HEK293T (cell line): Measurements from ENCODE around the gene AKR1B1.

Source experiments
- CTCF ChIA-PET: fragments of 350-600 bp; formaldehyde crosslinking; extraction: SDS; loops from one replicate; lab custom pipeline; 2021; ENCODE audit warnings: antibody characterized with exemption, inconsistent platforms; lab: Yijun Ruan, JAX
- POLR2A ChIA-PET: fragments of 350-600 bp; formaldehyde crosslinking; extraction: SDS; loops from one replicate; lab custom pipeline; 2020; ENCODE audit warnings: antibody characterized with exemption, inconsistent platforms; lab: Yijun Ruan, JAX
- DNase-seq: peaks from one replicate; pipeline ENCODE4 v3.0.0; 2012; ENCODE audit warnings: mixed read lengths; ENCODE audit errors: extremely low spot score
- ARNT ChIP-seq: fragments of 450-650 bp; IDR thresholded peaks from 2 replicates; pipeline ENCODE4 v1.6.1; 2017; ENCODE audit warnings: mild to moderate bottlenecking
- BHLHE40 ChIP-seq: fragments of 450-650 bp; IDR thresholded peaks from 2 replicates; pipeline ENCODE4 v1.6.1; 2016; ENCODE audit warnings: mild to moderate bottlenecking, moderate library complexity, borderline replicate concordance
- CTBP1 ChIP-seq: fragments of 450-650 bp; IDR thresholded peaks from 2 replicates; pipeline ENCODE4 v1.6.1; 2016; ENCODE audit warnings: borderline replicate concordance
- ELF4 ChIP-seq: fragments of 450-650 bp; IDR thresholded peaks from 2 replicates; pipeline ENCODE4 v1.6.1; 2017; ENCODE audit warnings: antibody characterized with exemption
- FOXA1 ChIP-seq: fragments of 450-650 bp; IDR thresholded peaks from 2 replicates; pipeline ENCODE4 v1.6.1; 2016; ENCODE audit warnings: mild to moderate bottlenecking
- FOXK2 ChIP-seq: fragments of 450-650 bp; IDR thresholded peaks from 2 replicates; pipeline ENCODE4 v1.6.1; 2016; ENCODE audit warnings: mild to moderate bottlenecking
- FOXM1 ChIP-seq: fragments of 450-650 bp; IDR thresholded peaks from 2 replicates; pipeline ENCODE4 v1.6.1; 2017; ENCODE audit warnings: mild to moderate bottlenecking, borderline replicate concordance
- HDGF ChIP-seq: fragments of 450-650 bp; IDR thresholded peaks from 2 replicates; pipeline ENCODE4 v1.6.1; 2017; ENCODE audit warnings: antibody characterized with exemption, borderline replicate concordance
- L3MBTL2 ChIP-seq: fragments of 450-650 bp; conservative IDR thresholded peaks from 2 replicates; pipeline ENCODE4 v1.6.1; 2016; ENCODE audit warnings: mild to moderate bottlenecking
- LEF1 ChIP-seq: fragments of 450-650 bp; IDR thresholded peaks from 2 replicates; pipeline ENCODE4 v1.6.1; 2017; ENCODE audit warnings: mild to moderate bottlenecking, borderline replicate concordance
- NFRKB ChIP-seq: fragments of 450-650 bp; IDR thresholded peaks from 2 replicates; pipeline ENCODE4 v1.6.1; 2016; ENCODE audit warnings: mild to moderate bottlenecking, moderate library complexity
- PKNOX1 ChIP-seq: fragments of 450-650 bp; IDR thresholded peaks from 2 replicates; pipeline ENCODE4 v1.6.1; 2016
- SP1 ChIP-seq: fragments of 450-650 bp; IDR thresholded peaks from 2 replicates; pipeline ENCODE4 v1.6.1; 2017
- SUZ12 ChIP-seq: fragments of 450-650 bp; IDR thresholded peaks from 2 replicates; pipeline ENCODE4 v1.6.1; 2016; ENCODE audit warnings: mild to moderate bottlenecking
- TARDBP ChIP-seq: fragments of 450-650 bp; IDR thresholded peaks from 2 replicates; pipeline ENCODE4 v1.6.1; 2016
- ZNF384 ChIP-seq: fragments of 450-650 bp; IDR thresholded peaks from 2 replicates; pipeline ENCODE4 v1.6.1; 2016

AKR1B1 gene

GRCh38 chr7:134448356-134449229 lies 10.3 kb downstream of the AKR1B1 start:
- TF ChIP-seq ARNT (no peak), FOXM1 (no peak), LEF1 (no peak), FOXK2 (no peak), BHLHE40 (no peak), ZNF384 (no peak), PKNOX1 (no peak), ELF4 (no peak), SUZ12 (no peak), L3MBTL2 (no peak)
- ChIA-PET CTCF (no interaction called here), POLR2A (interaction anchor here (2.4 kb wide), 1 partner anchor 16 kb away, joined by 9 read pairs; no protein-coding TSS in a partner anchor)
- DNase-seq: no peak

- ChIA-PET CTCF (no interaction called here), POLR2A (interaction anchor here (2.4 to 3.4 kb wide), 2 partner anchors 11 to 15 kb away, joined by 9 to 16 read pairs; partner anchors contain the start of gene AKR1B1)
- DNase-seq: no peak
- no peak for TF ChIP-seq FOXM1
- no peak for TF ChIP-seq ARNT
- no peak for TF ChIP-seq L3MBTL2
- no peak for TF ChIP-seq LEF1
- TF ChIP-seq SP1: no peak
- no peak for TF ChIP-seq HDGF
- no peak for TF ChIP-seq NFRKB
- TF ChIP-seq FOXK2: no peak
- TF ChIP-seq ELF4: no peak
- no peak for TF ChIP-seq ZNF384
- no peak for TF ChIP-seq SUZ12
- no peak for TF ChIP-seq BHLHE40
- no peak for TF ChIP-seq CTBP1
- TF ChIP-seq PKNOX1: no peak
- no peak for TF ChIP-seq TARDBP
- TF ChIP-seq FOXA1: no peak
Observed at GRCh38 chr7:134447383-134447782, 11.5 kb downstream of the AKR1B1 start.

GRCh38 chr7:134446923-134447322 lies 12.0 kb downstream of the AKR1B1 start:
- TF ChIP-seq NFRKB: no peak
- no peak for TF ChIP-seq FOXA1
- no peak for TF ChIP-seq ARNT
- TF ChIP-seq FOXK2: no peak
- ChIA-PET CTCF (no interaction called here), POLR2A (interaction anchor here (0.6 to 3.4 kb wide), 3 partner anchors 11 to 499 kb away, joined by 3 to 16 read pairs (median 9); partner anchors contain the start of gene AKR1B1)
- no peak for DNase-seq

DNA sequence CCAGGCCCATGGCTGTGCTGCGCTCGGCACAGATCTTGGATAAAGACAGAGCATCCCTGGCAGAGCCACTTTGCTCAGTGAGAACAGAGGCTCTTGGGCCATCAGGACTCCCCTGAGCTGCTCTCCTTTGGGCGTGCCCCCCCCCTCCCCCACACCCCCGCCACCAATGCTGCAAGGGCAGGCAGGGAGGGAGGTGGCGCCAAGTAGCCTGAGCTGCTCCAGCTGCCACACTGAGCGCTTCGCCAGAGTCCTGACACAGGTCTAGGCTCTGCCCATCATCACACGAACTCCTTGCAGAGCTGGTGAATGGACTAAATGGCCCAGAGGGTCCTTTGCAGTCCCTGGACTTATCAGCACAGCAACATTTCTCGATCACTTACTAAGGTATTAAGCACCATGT lies 12.5 kb downstream of the AKR1B1 start:
- no peak for TF ChIP-seq ZNF384
- no peak for TF ChIP-seq SP1
- TF ChIP-seq BHLHE40: no peak
- no peak for TF ChIP-seq FOXA1
- TF ChIP-seq ARNT: no peak
- no peak for TF ChIP-seq ELF4
- no peak for TF ChIP-seq FOXM1
- no peak for TF ChIP-seq FOXK2
- no peak for TF ChIP-seq L3MBTL2
- TF ChIP-seq HDGF: no peak
- no peak for TF ChIP-seq NFRKB
- TF ChIP-seq SUZ12: no peak
- TF ChIP-seq LEF1: no peak
- no peak for TF ChIP-seq CTBP1
- TF ChIP-seq PKNOX1: no peak
- no peak for TF ChIP-seq TARDBP
- ChIA-PET POLR2A (interaction anchor here (0.6 to 3.4 kb wide), 3 partner anchors 12 to 499 kb away, joined by 3 to 16 read pairs (median 9); partner anchors contain the start of gene AKR1B1), CTCF (interaction anchor here (2.0 kb wide), 1 partner anchor 12 kb away, joined by 7 read pairs; the partner anchor contains the start of gene AKR1B1)
- DNase-seq: no peak

- CTCF ChIA-PET: interaction anchor here (1.2 to 2.0 kb wide), 2 partner anchors 13 to 69 kb away, joined by 3 to 7 read pairs; partner anchors contain the start of gene AKR1B1
- no peak for DNase-seq
- TF ChIP-seq FOXA1 (no peak), SUZ12 (no peak), HDGF (no peak), TARDBP (no peak), ELF4 (no peak), L3MBTL2 (no peak), PKNOX1 (no peak), LEF1 (no peak), ZNF384 (no peak), CTBP1 (no peak), FOXM1 (no peak), ARNT (no peak), FOXK2 (no peak), NFRKB (no peak)
- POLR2A ChIA-PET: interaction anchor here (2.6 to 3.4 kb wide), 2 partner anchors 12 to 13 kb away, joined by 9 to 16 read pairs; partner anchors contain the start of gene AKR1B1
Observed at GRCh38 chr7:134444961-134445315, 14.0 kb downstream of the AKR1B1 start.
